Fibroblast of lung (primary cell): ENCODE measurements around the gene DYRK1A. TPM values are rescaled to one million over a fixed set of nuclear protein-coding genes. Genes with fewer than 3 reads are reported as not detected.

Experiments used
- DNase-seq, 2 donors: peaks; one replicate each; pipeline versions ENCODE4 v3.0.0 to v3.0.0-alpha.2; 2010; ENCODE audit warnings: low read depth in 2 of 2
- H2AFZ ChIP-seq: 2 replicates; pipeline ENCODE4 v1.5.1; 2012; ENCODE audit warnings: low read length, control low read depth, inconsistent platforms
- H3K27ac ChIP-seq: 2 replicates; pipeline ENCODE4 v1.5.1; 2011; ENCODE audit warnings: low read length, control low read depth; ENCODE audit not compliant: insufficient read depth
- H3K27me3 ChIP-seq: 2 replicates; pipeline ENCODE4 v1.5.1; 2011; ENCODE audit warnings: mild to moderate bottlenecking, low read length; ENCODE audit not compliant: control insufficient read depth, insufficient read depth
- H3K36me3 ChIP-seq: 2 replicates; pipeline ENCODE4 v1.5.1; 2011; ENCODE audit warnings: low read length; ENCODE audit not compliant: control insufficient read depth, insufficient read depth
- H3K4me1 ChIP-seq: 2 replicates; pipeline ENCODE4 v1.5.1; 2011; ENCODE audit warnings: low read length; ENCODE audit not compliant: control insufficient read depth, insufficient read depth; ENCODE audit errors: extremely low read depth
- H3K4me2 ChIP-seq: 2 replicates; pipeline ENCODE4 v1.5.1; 2011; ENCODE audit warnings: low read length, control low read depth; ENCODE audit not compliant: insufficient read depth; ENCODE audit errors: extremely low read depth
- H3K4me3 ChIP-seq, 4 experiments: fragments of 200-600 bp in 1 of 4; sonication (generic) in 1 of 4; replicated peaks in 1 of 4; 2 replicates each; pipeline ENCODE4 v1.5.1; 2011 to 2016; ENCODE audit warnings: low read length in 4 of 4, low read depth in 3 of 4, mild to moderate bottlenecking in 3 of 4, control low read depth in 2 of 4, inconsistent platforms in 1 of 4, mixed read lengths in 1 of 4; ENCODE audit not compliant: insufficient read depth in 1 of 4; ENCODE audit errors: control extremely low read depth in 1 of 4
- H3K79me2 ChIP-seq: 2 replicates; pipeline ENCODE4 v1.5.1; 2012; ENCODE audit warnings: mild to moderate bottlenecking, low read length, inconsistent platforms; ENCODE audit not compliant: control insufficient read depth, insufficient read depth
- H3K9ac ChIP-seq: 2 replicates; pipeline ENCODE4 v1.5.1; 2011; ENCODE audit warnings: mild to moderate bottlenecking, low read length, control low read depth; ENCODE audit not compliant: insufficient read depth
- H3K9me3 ChIP-seq: 2 replicates; pipeline ENCODE4 v1.5.1; 2012; ENCODE audit warnings: low read depth, low read length; ENCODE audit not compliant: control insufficient read depth, insufficient read depth
- H4K20me1 ChIP-seq: 2 replicates; pipeline ENCODE4 v1.5.1; 2011; ENCODE audit warnings: low read length; ENCODE audit not compliant: control insufficient read depth, insufficient read depth; ENCODE audit errors: extremely low read depth
- EZH2 ChIP-seq: IDR thresholded peaks from 2 replicates; pipeline ENCODE4 v1.5.1; 2012; ENCODE audit warnings: low read length, control low read depth, mild to moderate bottlenecking; ENCODE audit errors: missing control alignments
- polyA plus RNA-seq, 2 donors: library from polyadenylated mRNA; depleted of rRNA in 1 of 2; stranded (reverse) in 1 of 2; unstranded in 1 of 2; fragments of >200 nt; gene quantifications; 2 replicates each; pipeline ENCODE4 v1.2.1, GENCODE V29; 2011 to 2012; ENCODE audit warnings: missing spikeins in 1 of 2
- total RNA-seq: library from RNA; depleted of rRNA; stranded (reverse); fragments of >200 nt; gene quantifications from 2 replicates; pipeline ENCODE4 v1.2.1, GENCODE V29; 2014
- TF ChIP-seq, protein P1 (sequence below), 2 donors: IDR thresholded peaks in 1 of 2; conservative IDR thresholded peaks in 1 of 2; 1 replicate in 1 of 2; 2 replicates in 1 of 2; pipeline ENCODE4 v1.5.1; 2011 to 2012; ENCODE audit warnings: low read length in 2 of 2, control low read depth in 1 of 2, inconsistent platforms in 1 of 2, low read depth in 1 of 2, mild to moderate bottlenecking in 1 of 2

DYRK1A gene
- total and polyA plus RNA-seq, 2 donors (not counting 1 experiment from before 2014, with no cell fraction given) = 45.9 to 64.1 TPM

DNA sequence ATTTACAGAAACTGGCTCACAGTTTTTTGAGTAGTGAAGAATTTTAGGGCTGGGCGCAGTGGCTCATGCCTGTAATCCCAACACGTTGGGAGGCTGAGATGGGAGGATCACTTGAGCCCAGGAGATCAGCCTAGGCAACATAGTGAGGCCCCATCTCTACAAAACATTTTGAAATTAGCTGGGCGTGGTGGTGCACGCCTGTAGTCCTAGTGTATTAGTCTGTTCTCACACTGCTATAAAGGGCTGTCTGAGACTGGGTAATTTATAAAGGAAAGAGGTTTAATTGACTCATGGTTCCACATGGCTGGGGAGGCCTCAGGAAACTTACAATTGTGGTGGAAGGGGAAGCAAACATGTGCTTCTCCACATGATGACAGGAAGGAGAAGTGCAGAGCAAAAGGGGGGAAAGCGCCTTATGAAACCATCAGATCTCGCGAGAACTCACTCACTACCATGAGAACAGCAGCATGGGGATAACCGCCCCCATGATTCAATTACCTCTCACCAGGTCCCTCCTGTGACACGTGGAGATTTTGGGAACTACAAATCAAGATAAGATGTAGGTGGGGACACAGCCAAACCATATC lies 24.4 kb upstream of the DYRK1A start:
- no peak for TF ChIP-seq EZH2
- TF ChIP-seq, protein P1, sequence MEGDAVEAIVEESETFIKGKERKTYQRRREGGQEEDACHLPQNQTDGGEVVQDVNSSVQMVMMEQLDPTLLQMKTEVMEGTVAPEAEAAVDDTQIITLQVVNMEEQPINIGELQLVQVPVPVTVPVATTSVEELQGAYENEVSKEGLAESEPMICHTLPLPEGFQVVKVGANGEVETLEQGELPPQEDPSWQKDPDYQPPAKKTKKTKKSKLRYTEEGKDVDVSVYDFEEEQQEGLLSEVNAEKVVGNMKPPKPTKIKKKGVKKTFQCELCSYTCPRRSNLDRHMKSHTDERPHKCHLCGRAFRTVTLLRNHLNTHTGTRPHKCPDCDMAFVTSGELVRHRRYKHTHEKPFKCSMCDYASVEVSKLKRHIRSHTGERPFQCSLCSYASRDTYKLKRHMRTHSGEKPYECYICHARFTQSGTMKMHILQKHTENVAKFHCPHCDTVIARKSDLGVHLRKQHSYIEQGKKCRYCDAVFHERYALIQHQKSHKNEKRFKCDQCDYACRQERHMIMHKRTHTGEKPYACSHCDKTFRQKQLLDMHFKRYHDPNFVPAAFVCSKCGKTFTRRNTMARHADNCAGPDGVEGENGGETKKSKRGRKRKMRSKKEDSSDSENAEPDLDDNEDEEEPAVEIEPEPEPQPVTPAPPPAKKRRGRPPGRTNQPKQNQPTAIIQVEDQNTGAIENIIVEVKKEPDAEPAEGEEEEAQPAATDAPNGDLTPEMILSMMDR (conservative IDR thresholded peaks at IDR 0.05 in 1 of 2, IDR thresholded peaks at IDR 0.05 in 1 of 2; ENCODE audit: low read depth in 1 of 2, low read length in 2 of 2) = no peak
- Histone ChIP-seq H3K36me3 (no peaks in the 10 kb centered on the region), H3K27ac (no peak overlapping the region), H4K20me1 (no peaks in the 10 kb centered on the region), H3K27me3 (no peaks in the 10 kb centered on the region), H3K9me3 (no peaks in the 10 kb centered on the region), H3K9ac (no peak overlapping the region), H3K4me2 (no peak overlapping the region), H2AFZ (no peak overlapping the region), H3K79me2 (no peaks in the 10 kb centered on the region), H3K4me3 (no peak overlapping the region), H3K4me1 (peaks cover 7% of the 10 kb centered on the region)
- DNase-seq = no peak

DNA sequence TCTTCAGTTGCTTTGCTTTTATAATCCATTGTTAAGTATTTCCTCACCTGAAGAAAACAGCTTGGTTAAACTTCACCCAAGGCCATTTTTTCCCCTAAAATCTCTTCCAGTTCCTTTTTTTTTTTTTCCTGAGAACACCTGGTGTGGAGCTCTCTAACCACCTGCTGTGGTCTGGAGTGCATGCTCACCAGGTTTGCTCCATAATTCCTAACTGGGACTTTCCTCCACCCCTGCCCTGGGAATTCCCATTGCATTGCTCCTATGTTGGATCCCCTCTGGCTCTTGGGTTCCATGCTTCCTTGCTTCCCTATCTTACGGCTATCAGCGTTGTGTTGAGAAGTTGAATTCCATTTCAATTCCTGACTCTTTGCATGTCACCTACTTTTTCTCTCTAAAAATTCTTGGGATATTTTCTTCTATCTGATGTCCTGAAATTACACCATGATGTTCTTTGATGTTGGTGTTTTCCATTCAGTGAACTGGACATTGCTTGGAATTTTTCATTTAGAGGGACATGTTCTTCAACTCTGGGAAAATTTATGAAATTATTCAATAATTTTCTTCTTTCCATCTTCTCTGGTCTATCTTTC lies 19.6 kb upstream of the DYRK1A start:
- Histone ChIP-seq H3K4me1 (no peaks in the 10 kb centered on the region), H3K79me2 (no peaks in the 10 kb centered on the region), H3K4me3 (no peak overlapping the region), H3K27ac (no peak overlapping the region), H3K27me3 (no peaks in the 10 kb centered on the region), H3K9ac (no peak overlapping the region), H3K9me3 (no peaks in the 10 kb centered on the region), H2AFZ (no peak overlapping the region), H3K36me3 (no peaks in the 10 kb centered on the region), H4K20me1 (no peaks in the 10 kb centered on the region), H3K4me2 (no peak overlapping the region)
- DNase-seq = no peak
- TF ChIP-seq EZH2 = no peak
- TF ChIP-seq, protein P1 (conservative IDR thresholded peaks at IDR 0.05 in 1 of 2, IDR thresholded peaks at IDR 0.05 in 1 of 2; ENCODE audit: low read depth in 1 of 2, low read length in 2 of 2) = no peak

DNA sequence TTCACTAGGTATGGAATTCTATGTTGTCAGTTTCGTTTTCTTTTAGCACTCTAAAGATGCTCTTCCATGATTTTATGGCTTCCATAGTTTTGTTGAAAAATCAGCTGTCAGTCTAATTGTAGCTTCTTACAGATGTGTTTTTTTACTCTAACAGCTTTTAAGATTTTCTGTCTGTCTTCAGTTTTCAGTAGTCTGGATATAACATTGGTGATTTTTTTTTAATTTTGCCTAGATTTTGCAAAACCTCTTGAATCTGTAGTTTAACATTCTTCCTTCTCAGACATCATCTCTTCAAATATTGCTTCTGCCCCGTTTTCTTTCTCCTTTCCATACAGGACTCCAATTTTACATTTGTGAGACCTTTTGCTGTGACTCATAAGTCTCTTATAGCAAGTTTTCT lies 17.9 kb upstream of the DYRK1A start:
- H3K27me3 ChIP-seq = no peaks in the 10 kb centered on the region

More for the DNA sequence above, 17.9 kb upstream of the DYRK1A start:
- Histone ChIP-seq H4K20me1 (no peaks in the 10 kb centered on the region), H3K9ac (no peak overlapping the region), H3K4me3 (no peak overlapping the region), H3K4me2 (no peak overlapping the region), H3K4me1 (no peaks in the 10 kb centered on the region), H2AFZ (no peak overlapping the region), H3K27ac (no peak overlapping the region), H3K9me3 (no peaks in the 10 kb centered on the region), H3K36me3 (no peaks in the 10 kb centered on the region), H3K79me2 (no peaks in the 10 kb centered on the region)
- TF ChIP-seq, protein P1 (conservative IDR thresholded peaks at IDR 0.05 in 1 of 2, IDR thresholded peaks at IDR 0.05 in 1 of 2; ENCODE audit: low read depth in 1 of 2, low read length in 2 of 2) = no peak
- no peak for TF ChIP-seq EZH2
- peak in 1 of 2 donors; percentile 25 for DNase-seq
